GM23338 (cell line): Measurements from ENCODE around the gene XG. TPM values are rescaled to one million over a fixed set of nuclear protein-coding genes. Genes with fewer than 3 reads are reported as not detected.
A peak's percentile ranks its signal among the peaks of the same experiment; 100 is the strongest.

Source experiments
- ATAC-seq: fragments of 200-7000 bp; cut with Tn5 transposase; 3 replicates; pipeline ENCODE4 v1.9.1; 2020
- DNase-seq: peaks from one replicate; pipeline ENCODE4 v3.0.0-alpha.2; 2015; ENCODE audit warnings: low spot score
- H2AFZ ChIP-seq: fragments of 200-600 bp; sonication (generic); 2 replicates; pipeline ENCODE4 v1.8.0; 2016; ENCODE audit warnings: antibody characterized with exemption, mild to moderate bottlenecking, moderate library complexity
- H3F3A ChIP-seq: fragments of 200-600 bp; sonication (generic); replicated peaks from 2 replicates; pipeline ENCODE4 v1.8.0; 2017; ENCODE audit warnings: antibody characterized with exemption, mixed run types, low read depth
- H3K27ac ChIP-seq: fragments of 200-600 bp; sonication (generic); 2 replicates; pipeline ENCODE4 v1.6.1; 2016; ENCODE audit warnings: low read depth
- H3K27me3 ChIP-seq: fragments of 200-600 bp; sonication (generic); 2 replicates; pipeline ENCODE4 v1.8.0; 2016; ENCODE audit warnings: mild to moderate bottlenecking, mixed run types, moderate library complexity; ENCODE audit not compliant: insufficient read depth
- H3K36me3 ChIP-seq: fragments of 200-600 bp; sonication (generic); 2 replicates; pipeline ENCODE4 v1.8.0; 2016; ENCODE audit warnings: mild to moderate bottlenecking; ENCODE audit not compliant: insufficient read depth
- H3K4me1 ChIP-seq: fragments of 200-600 bp; sonication (generic); 2 replicates; pipeline ENCODE4 v1.8.0; 2016; ENCODE audit warnings: mild to moderate bottlenecking, moderate library complexity; ENCODE audit not compliant: insufficient read depth
- H3K4me2 ChIP-seq: fragments of 200-600 bp; sonication (generic); 2 replicates; pipeline ENCODE4 v1.7.1; 2017; ENCODE audit warnings: mixed run types
- H3K4me3 ChIP-seq: fragments of 200-600 bp; sonication (generic); 2 replicates; pipeline ENCODE4 v1.6.1; 2016; ENCODE audit warnings: mixed run types
- H3K79me2 ChIP-seq: fragments of 200-600 bp; sonication (generic); replicated peaks from 2 replicates; pipeline ENCODE4 v1.8.0; 2017; ENCODE audit warnings: mild to moderate bottlenecking; ENCODE audit not compliant: insufficient read depth
- H3K9me2 ChIP-seq: fragments of 200-600 bp; sonication (generic); 2 replicates; pipeline ENCODE4 v1.8.0; 2017; ENCODE audit not compliant: insufficient read depth
- H4K20me1 ChIP-seq: fragments of 200-600 bp; sonication (generic); replicated peaks from 2 replicates; pipeline ENCODE4 v1.8.0; 2017; ENCODE audit warnings: mild to moderate bottlenecking; ENCODE audit not compliant: insufficient read depth
- H3K27ac Mint-ChIP-seq: 2 replicates; pipeline ENCODE4 v1.8.0; 2020; ENCODE audit warnings: inconsistent platforms, mild to moderate bottlenecking, moderate library complexity, mixed read lengths
- H3K27me3 Mint-ChIP-seq: 3 replicates; pipeline ENCODE4 v1.8.0; 2022; ENCODE audit warnings: low read depth, mild to moderate bottlenecking, moderate library complexity, mixed read lengths, inconsistent platforms; ENCODE audit not compliant: insufficient read depth, poor library complexity
- H3K36me3 Mint-ChIP-seq: 3 replicates; pipeline ENCODE4 v1.8.0; 2021; ENCODE audit warnings: low read depth, mild to moderate bottlenecking, inconsistent platforms, moderate library complexity, mixed read lengths
- H3K4me1 Mint-ChIP-seq: 3 replicates; pipeline ENCODE4 v1.8.0; 2020; ENCODE audit warnings: mild to moderate bottlenecking, inconsistent platforms, mixed read lengths
- H3K4me3 Mint-ChIP-seq: 3 replicates; pipeline ENCODE4 v1.8.0; 2021; ENCODE audit warnings: moderate library complexity, mild to moderate bottlenecking, inconsistent platforms, mixed read lengths
- H3K9me3 Mint-ChIP-seq: 3 replicates; pipeline ENCODE4 v1.8.0; 2020; ENCODE audit warnings: moderate library complexity, mild to moderate bottlenecking, inconsistent platforms, mixed read lengths
- CREB1 ChIP-seq: fragments of 250-450 bp; sonication (Bioruptor Pico); IDR thresholded peaks from 2 replicates; pipeline ENCODE4 v1.5.0; 2020; ENCODE audit warnings: low read depth, mild to moderate bottlenecking, moderate library complexity
- CTCF ChIP-seq, 2 experiments: fragments of 200-600 bp in 1 of 2; sonication (generic) in 1 of 2; conservative IDR thresholded peaks; 2 replicates each; pipeline versions ENCODE4 v1.5.1 to v1.6.1; 2016 to 2017; ENCODE audit warnings: antibody characterized with exemption in 2 of 2, low read depth in 2 of 2, mild to moderate bottlenecking in 2 of 2, moderate library complexity in 1 of 2
- ETS1 ChIP-seq: IDR thresholded peaks from 2 replicates; pipeline ENCODE4 v1.6.1; 2016; ENCODE audit warnings: antibody characterized with exemption
- EZH2 ChIP-seq: fragments of 200-600 bp; sonication (generic); IDR thresholded peaks from one replicate; pipeline ENCODE4 v1.8.0; 2017; ENCODE audit warnings: antibody characterized with exemption, mild to moderate bottlenecking, low read depth; ENCODE audit not compliant: unreplicated experiment
- EZH2phosphoT487 ChIP-seq: fragments of 200-600 bp; sonication (generic); IDR thresholded peaks from one replicate; pipeline ENCODE4 v1.8.1; 2018; ENCODE audit warnings: antibody characterized with exemption; ENCODE audit not compliant: unreplicated experiment
- JUNB ChIP-seq: IDR thresholded peaks from one replicate; pipeline ENCODE4 v1.6.1; 2016; ENCODE audit warnings: antibody characterized with exemption; ENCODE audit not compliant: unreplicated experiment
- NANOG ChIP-seq: IDR thresholded peaks from 2 replicates; pipeline ENCODE4 v1.6.1; 2016; ENCODE audit warnings: antibody characterized with exemption, borderline replicate concordance
- POLR2AphosphoS5 ChIP-seq: IDR thresholded peaks from 2 replicates; pipeline ENCODE4 v1.6.1; 2016; ENCODE audit warnings: antibody characterized with exemption, low read depth
- REST ChIP-seq: IDR thresholded peaks from one replicate; pipeline ENCODE4 v1.6.1; 2018; ENCODE audit warnings: antibody characterized with exemption; ENCODE audit not compliant: unreplicated experiment
- STAT1 ChIP-seq: IDR thresholded peaks from one replicate; pipeline ENCODE4 v1.6.1; 2016; ENCODE audit warnings: antibody characterized with exemption; ENCODE audit not compliant: unreplicated experiment
- ZNF114 ChIP-seq: fragments of 250-450 bp; sonication (Bioruptor Pico); IDR thresholded peaks from 2 replicates; pipeline ENCODE4 v1.5.0; 2020; ENCODE audit warnings: mild to moderate bottlenecking, moderate library complexity
- ZNF331 ChIP-seq: fragments of 250-450 bp; sonication (Bioruptor Pico); IDR thresholded peaks from 2 replicates; pipeline ENCODE4 v1.5.0; 2020; ENCODE audit warnings: low read depth, mild to moderate bottlenecking, moderate library complexity
- ZNF462 ChIP-seq: fragments of 250-450 bp; sonication (Bioruptor Pico); IDR thresholded peaks from 2 replicates; pipeline ENCODE4 v1.5.0; 2020; ENCODE audit warnings: mild to moderate bottlenecking, moderate library complexity
- polyA plus RNA-seq: library from polyadenylated mRNA; unstranded; fragments of >200 nt; fragmentation: Nextera tagmentation; extraction: Ambion mirVana; gene quantifications from 2 replicates; pipeline ENCODE4 v1.2.1, GENCODE V29; 2016
- total RNA-seq: library from RNA; depleted of rRNA; stranded (reverse); fragments of >200 nt; shearing (Covaris generic); gene quantifications from 2 replicates; pipeline ENCODE4 v1.2.3, GENCODE V29; 2014

The XG gene
- total and polyA plus RNA-seq, 2 experiments from 2014 or later = 0.28 to 0.60 TPM

- DNase-seq (peak; percentile 57), ATAC-seq (peak; percentile 60)
- Mint-ChIP-seq H3K36me3 (peaks cover 4% of the 10 kb centered on the region; the same call in 1 of the 3 replicates), H3K27me3 (peaks cover 7% of the 10 kb centered on the region), H3K9me3 (no peaks in the 10 kb centered on the region), H3K4me3 (no peak overlapping the region), H3K27ac (peak overlapping the region; percentile 88), H3K4me1 (peaks cover 39% of the 10 kb centered on the region)
- Histone ChIP-seq H3K4me3 (no peak overlapping the region), H3K4me2 (peak overlapping the region; percentile 14), H3K27me3 (no peaks in the 10 kb centered on the region), H3K9me2 (no peaks in the 10 kb centered on the region), H4K20me1 (no peaks in the 10 kb centered on the region), H3K27ac (peak overlapping the region; percentile 72), H3K4me1 (peaks cover 22% of the 10 kb centered on the region; the same call in 1 of the 2 replicates), H3K36me3 (no peaks in the 10 kb centered on the region), H3K79me2 (no peaks in the 10 kb centered on the region; the same call in 1 of the 2 replicates), H3F3A (peaks cover 23% of the 10 kb centered on the region), H2AFZ (no peak overlapping the region)
- TF ChIP-seq NANOG (no peak), EZH2phosphoT487 (no peak), REST (no peak), CTCF (conservative IDR thresholded peaks at IDR 0.05; ENCODE audit: low read depth in 2 of 2) (no peak), STAT1 (no peak), ZNF114 (CRISPR knock-in tag) (no peak), POLR2AphosphoS5 (no peak), ZNF331 (CRISPR knock-in tag) (no peak), ETS1 (no peak), EZH2 (no peak), JUNB (no peak), CREB1 (CRISPR knock-in tag) (no peak), ZNF462 (CRISPR knock-in tag) (no peak)
Measured at GRCh38 chrX:2710041-2710840, 41.6 kb upstream of the XG start.
